ENCODE measurements around the gene SPDYE3.
"Not testable (repeated sequence)": the region's sequence is repeated elsewhere in the genome, so short reads cannot be mapped to it uniquely, and the experiment has no call there.

The SPDYE3 gene

GRCh38 chr7:100352230-100352781 lies 44.8 kb downstream of the SPDYE3 start:
- DNase-seq = not testable (repeated sequence)

GRCh38 chr7:100352984-100353684 lies 45.6 kb downstream of the SPDYE3 start:
- DNase-seq = no peak

- DNase-seq = no peak
Measured at GRCh38 chr7:100353685-100354330, 46.3 kb downstream of the SPDYE3 start.

- no peak for DNase-seq
Measured at GRCh38 chr7:100356416-100357068, 49.0 kb downstream of the SPDYE3 start.

- DNase-seq = no peak
Measured at GRCh38 chr7:100357131-100357561, 49.6 kb downstream of the SPDYE3 start.

GRCh38 chr7:100358027-100358856 lies 50.7 kb downstream of the SPDYE3 start, which contains the start of gene PILRB:
Gene PILRB, plus strand, starts transcription at chr7:100358117. Its CDS starts 186 bp downstream, at chr7:100358303.
- DNase-seq = no peak

GRCh38 chr7:100358857-100359212 lies 51.3 kb downstream of the SPDYE3 start:
- DNase-seq = no peak

- no peak for DNase-seq
Measured at GRCh38 chr7:100360135-100360854, 52.8 kb downstream of the SPDYE3 start.

GRCh38 chr7:100363098-100363497 lies 55.6 kb downstream of the SPDYE3 start:
- no peak for DNase-seq

GRCh38 chr7:100363797-100364196 lies 56.3 kb downstream of the SPDYE3 start:
- not testable (repeated sequence) for DNase-seq

GRCh38 chr7:100364480-100364879 lies 57.0 kb downstream of the SPDYE3 start:
- DNase-seq = no peak

- not testable (repeated sequence) for DNase-seq
Measured at GRCh38 chr7:100365998-100366367, 58.5 kb downstream of the SPDYE3 start.

GRCh38 chr7:100366411-100367250 lies 59.1 kb downstream of the SPDYE3 start:
- DNase-seq = no peak

- no peak for DNase-seq
Measured at GRCh38 chr7:100367251-100367620, 59.7 kb downstream of the SPDYE3 start.

- DNase-seq = no peak
Measured at GRCh38 chr7:100367676-100368613, 60.4 kb downstream of the SPDYE3 start.

GRCh38 chr7:100369105-100369504 lies 61.6 kb downstream of the SPDYE3 start:
- no peak for DNase-seq

- DNase-seq = no peak
Measured at GRCh38 chr7:100370303-100370702, 62.8 kb downstream of the SPDYE3 start.

- no peak for DNase-seq
Measured at GRCh38 chr7:100370746-100371145, 63.2 kb downstream of the SPDYE3 start.

GRCh38 chr7:100371561-100372171 lies 64.2 kb downstream of the SPDYE3 start:
- DNase-seq = no peak

Data from GOT3 (cell line).